Left lobe of liver (tissue), 1 donor: Measurements from ENCODE around the gene APLNR. TPM values are rescaled to one million over a fixed set of nuclear protein-coding genes. Genes with fewer than 3 reads are reported as not detected.

ENCODE experiments used
- total RNA-seq: library from RNA; stranded (reverse); gene quantifications from one replicate; pipeline ENCODE4 v1.2.1, GENCODE V29; 2021
- donor health status: DM: no; HTN: yes; CAD: no.

APLNR gene
- total RNA-seq, 1 donor from 2014 or later, result 2.4 TPM

Other genes with a start within 250 kb of the APLNR start
- not detected for gene OR5AK2, start 248.3 kb downstream of the APLNR start, total RNA-seq
- gene LRRC55, start 55.3 kb downstream of the APLNR start, total RNA-seq, result 0.13 TPM
- gene TNKS1BP1, start 87.7 kb upstream of the APLNR start, total RNA-seq, result 102 TPM
- 24.3 TPM for gene SSRP1, start 98.6 kb upstream of the APLNR start, total RNA-seq
- gene P2RX3, start 101.1 kb upstream of the APLNR start, total RNA-seq, result 0.50 TPM
- not detected for gene PRG3, start 143.9 kb upstream of the APLNR start, total RNA-seq
- gene PRG2, start 153.4 kb upstream of the APLNR start, total RNA-seq, result 1.6 TPM
- 127 TPM for gene SLC43A3, start 189.9 kb upstream of the APLNR start, total RNA-seq
- gene RTN4RL2, start 223.3 kb upstream of the APLNR start, total RNA-seq, result 22.0 TPM